Renal pelvis (tissue), 4 donors: Measurements from ENCODE around the gene HNRNPAB. TPM values are rescaled to one million over a fixed set of nuclear protein-coding genes. Genes with fewer than 3 reads are reported as not detected.

Experiments used
- DNase-seq: peaks from one replicate; pipeline ENCODE4 v3.0.0-alpha.2; 2013
- polyA plus RNA-seq, 3 donors: library from polyadenylated mRNA; unstranded; fragments of 120-200 nt; gene quantifications; one replicate each; pipeline ENCODE4 v1.2.1, GENCODE V29; 2013; ENCODE audit not compliant: insufficient read length in 3 of 3

HNRNPAB gene
- polyA plus RNA-seq, 3 donors = 139 to 169 (median 148) TPM

DNA sequence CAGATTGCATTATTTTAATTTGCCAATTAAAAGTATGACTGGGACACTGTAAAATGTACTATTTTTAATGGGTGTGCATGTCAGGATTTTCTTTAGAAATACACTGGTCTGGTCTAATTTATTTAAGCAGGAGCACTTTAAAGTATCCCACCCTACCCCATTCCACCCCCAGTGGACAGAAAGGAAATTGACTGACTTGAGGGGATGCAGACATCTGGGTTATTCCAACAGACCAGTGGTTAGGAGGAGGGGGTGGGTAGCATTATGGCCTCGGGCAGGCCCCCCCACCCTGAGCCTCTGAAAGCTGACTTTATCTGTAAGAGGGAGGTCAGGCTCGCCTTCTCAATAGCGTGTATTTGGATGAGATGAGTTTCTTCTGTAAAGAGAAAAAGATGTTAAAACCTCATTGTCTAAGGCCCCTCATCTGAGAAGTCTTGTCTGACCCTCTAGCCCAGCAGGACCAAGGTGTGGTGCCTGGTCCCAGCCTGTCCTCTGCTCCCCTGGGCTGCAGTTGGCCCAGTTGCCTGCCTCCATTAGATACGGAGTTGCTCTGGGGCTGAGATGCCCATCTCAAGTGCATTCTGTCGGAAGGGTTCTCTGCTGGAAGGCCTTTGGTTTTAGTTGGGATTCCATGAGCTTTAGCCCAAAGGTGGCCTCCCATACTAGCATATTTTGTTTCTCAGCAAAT is 4.4 kb downstream of the HNRNPAB start:
- DNase-seq = no peak

GRCh38 chr5:178209334-178210072 is 5.2 kb downstream of the HNRNPAB start:
- no peak for DNase-seq

DNA sequence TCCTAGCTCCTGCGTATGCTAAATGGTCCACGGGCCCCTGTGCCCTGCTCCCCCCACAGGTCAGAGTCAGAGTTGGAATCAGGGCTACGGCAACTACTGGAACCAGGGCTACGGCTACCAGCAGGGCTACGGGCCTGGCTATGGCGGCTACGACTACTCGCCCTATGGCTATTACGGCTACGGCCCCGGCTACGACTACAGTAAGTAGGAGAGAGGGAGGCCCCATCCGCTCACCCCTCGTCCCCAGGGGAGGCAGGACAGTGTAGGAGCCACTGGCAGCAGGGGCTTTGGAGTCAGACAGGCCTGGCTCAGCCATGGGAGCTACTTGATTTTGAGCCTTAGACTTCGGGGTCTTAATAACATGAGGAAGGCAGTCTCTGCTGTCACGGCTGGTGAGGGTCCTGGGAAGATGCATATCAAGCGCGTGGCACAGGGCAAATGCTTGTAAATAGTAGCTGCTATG is 5.8 kb downstream of the HNRNPAB start:
- no peak for DNase-seq

GRCh38 chr5:178210686-178211085 is 6.4 kb downstream of the HNRNPAB start:
- DNase-seq = no peak

DNA sequence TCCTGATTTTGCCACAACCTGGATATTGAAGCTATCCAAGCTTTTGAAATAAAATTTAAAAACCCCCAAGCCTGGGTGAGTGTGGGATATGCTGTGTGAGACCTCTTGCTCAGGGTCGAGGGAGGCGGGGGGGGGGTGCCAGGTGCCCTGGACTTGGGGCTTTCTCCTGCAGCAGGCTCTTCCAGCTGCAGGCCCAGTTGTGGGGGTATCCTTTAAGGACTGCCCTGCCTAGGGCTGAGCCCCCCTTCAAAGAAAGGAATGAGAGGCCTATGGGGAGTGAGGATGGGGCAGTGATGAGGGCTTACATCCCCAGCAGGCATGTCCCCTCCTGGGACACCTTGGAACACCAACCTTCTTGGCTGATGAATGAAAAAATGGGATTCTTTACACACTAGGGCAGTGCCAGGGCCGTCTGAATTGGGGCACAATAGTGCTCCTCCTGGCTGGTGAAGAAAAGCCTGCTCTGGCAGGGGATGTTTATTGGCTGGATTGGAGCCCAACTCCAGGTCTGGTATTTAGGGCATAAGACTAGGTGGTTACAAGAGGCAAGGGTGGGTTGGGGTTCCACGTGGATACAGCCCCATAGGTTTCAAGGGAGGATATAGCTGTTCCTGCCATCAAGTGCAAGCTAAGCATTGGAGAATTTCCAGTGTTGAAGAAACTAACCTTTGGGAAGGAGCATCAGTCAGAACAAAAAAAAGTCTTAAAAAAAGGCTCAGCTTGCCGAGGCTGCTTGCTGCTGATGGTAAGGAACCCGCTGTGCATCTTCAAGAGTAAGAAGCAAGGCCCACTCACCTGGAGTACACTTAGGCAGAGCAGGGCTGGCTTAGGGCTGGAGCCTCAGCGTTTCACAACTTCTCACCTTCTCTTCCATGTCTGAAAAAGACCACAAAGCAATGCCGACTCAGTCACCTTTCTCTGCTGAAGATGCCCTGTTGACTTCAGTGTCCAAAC is 7.0 kb downstream of the HNRNPAB start:
- no peak for DNase-seq

DNA sequence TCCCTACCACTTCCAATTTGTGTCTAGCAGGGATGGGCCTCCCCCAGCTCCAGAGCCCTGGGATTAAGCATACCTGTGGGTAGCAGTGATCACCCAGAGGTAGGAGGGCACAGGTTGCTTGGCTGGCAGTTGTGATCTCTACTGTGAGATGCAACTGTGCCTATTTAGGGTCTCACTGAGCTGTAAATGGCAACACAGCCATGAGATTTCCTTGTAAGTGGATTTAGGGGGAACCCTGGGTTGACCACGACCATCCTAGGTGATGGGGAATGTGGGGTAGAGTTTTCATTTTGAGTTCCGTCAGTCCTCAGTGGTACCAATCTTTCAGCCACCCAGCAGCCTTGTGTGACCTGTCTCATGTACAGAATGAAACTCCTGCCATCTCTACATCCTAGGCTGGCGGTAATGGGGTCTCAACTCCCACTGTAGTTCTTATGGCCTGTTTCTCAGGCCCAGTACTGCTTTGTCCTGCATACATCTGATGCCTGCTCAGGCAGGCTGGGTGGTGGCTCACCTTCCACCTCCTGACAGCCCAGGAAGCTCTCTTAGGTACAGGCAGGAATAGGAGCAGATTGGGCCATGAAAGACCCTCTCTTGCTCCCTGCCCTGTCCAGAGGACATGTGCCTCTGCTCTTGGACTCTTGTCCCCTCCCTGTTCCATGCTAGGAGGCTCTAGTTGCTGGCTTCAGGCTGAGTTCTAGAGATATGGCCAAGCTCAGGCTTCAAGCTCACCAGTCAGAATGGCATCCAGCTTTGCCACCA is 8.1 kb downstream of the HNRNPAB start:
- no peak for DNase-seq

GRCh38 chr5:178213003-178213461 is 8.7 kb downstream of the HNRNPAB start:
- no peak for DNase-seq

- no peak for DNase-seq
Measured at GRCh38 chr5:178213748-178214151, 9.4 kb downstream of the HNRNPAB start.

- DNase-seq = no peak
Measured at GRCh38 chr5:178214160-178214803, 9.9 kb downstream of the HNRNPAB start.

DNA sequence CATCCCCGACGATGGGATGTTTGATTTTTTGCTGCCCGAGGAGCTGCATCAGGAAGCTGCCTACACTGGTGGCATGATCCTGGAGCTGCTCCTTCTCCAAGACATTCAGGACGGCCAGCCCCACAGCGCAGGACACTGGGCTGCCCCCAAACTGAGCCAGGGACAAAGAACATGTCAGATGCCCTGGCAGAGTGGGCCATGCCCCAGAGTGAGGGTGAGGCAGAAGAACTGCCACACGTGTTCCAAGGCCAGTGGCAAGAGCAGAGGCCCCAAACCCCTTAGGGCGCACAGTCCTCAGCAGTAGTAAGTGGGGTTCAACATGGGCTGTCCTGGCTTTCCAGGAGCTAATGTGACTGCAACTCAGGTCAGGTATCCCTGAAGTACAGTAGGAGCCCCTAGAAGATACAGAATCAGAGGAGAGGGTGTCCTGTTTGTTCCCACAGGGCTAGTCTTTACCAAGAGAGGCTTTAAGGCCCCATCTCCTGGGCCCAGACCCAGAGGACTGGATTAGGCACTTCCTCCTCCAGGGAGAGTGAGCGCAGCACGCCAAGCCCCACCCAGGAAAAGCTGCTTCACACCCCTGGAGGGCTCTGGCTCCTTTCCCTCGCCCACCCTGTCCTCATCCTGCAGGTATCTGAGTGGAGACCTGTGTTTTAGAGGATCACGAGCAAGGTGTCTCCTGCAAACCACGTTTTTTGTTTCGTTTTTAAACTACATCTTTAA is 11.1 kb downstream of the HNRNPAB start:
- no peak for DNase-seq

DNA sequence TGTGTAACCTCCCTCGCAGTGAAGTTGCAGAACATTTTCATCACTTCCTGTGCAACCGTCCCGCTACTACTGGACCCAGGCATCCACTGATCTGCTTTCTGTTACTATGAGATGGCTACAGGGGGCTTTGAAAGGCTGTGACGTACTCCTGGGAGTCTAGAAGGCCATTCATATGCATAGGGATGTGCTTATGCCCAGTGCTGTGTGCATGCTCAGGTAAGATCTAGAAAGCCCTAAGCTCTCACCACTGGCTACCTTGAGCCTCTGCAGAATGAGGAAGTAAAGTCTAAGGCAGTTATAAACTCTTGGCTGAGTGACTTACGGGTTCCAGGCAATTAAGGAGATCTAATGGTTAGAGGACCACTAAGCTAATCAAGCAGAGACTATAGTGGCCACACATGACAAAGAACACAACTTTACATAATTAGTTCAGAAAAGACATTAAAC is 11.8 kb downstream of the HNRNPAB start:
- no peak for DNase-seq

GRCh38 chr5:178216779-178217178 is 12.4 kb downstream of the HNRNPAB start:
- no peak for DNase-seq

DNA sequence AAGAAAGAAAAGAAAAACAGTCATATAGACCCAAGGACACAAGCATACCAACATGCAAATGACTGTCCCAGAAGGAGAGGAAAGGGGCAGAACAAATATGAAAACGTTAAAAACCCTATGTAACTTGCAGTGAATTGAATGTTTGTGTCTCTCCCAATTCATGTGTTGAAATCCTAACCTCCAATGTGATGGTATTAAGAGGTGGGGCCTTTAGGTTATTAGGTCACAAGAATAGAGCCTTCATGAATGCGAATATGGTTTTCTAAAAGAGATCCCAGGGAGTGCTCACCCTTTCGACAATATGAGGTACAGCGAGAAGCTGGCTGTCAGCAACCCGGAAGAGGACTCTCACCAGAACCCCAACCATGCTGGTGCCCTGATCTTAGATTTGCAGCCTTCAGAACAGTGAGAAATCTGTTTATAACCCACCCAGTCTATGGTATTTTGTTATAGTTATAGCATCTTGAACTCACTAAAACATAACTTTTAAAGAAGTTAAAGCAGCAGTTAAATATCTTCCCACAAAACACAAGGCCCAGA is 14.0 kb downstream of the HNRNPAB start:
- no peak for DNase-seq

DNA sequence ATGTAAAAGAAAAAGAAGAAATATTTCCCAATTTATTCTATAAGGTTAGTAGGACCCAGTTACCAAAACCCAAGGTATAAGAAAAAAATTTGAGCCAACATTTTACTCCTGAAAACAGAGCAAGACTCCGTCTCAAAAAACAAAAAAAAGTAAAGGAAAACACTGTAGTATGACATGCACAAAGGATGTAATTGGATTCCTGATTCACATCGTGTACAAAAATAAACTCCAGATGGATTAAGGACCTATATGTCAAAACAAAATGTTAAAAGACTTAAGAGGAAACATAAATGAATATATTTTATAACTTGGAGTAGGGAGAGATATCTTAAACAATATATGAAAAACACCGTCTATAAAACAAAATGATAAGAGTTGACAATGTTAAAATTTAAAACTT is 14.5 kb downstream of the HNRNPAB start:
- no peak for DNase-seq

- DNase-seq = no peak
Measured at GRCh38 chr5:178221282-178221681, 16.9 kb downstream of the HNRNPAB start.

- DNase-seq = no peak
Measured at GRCh38 chr5:178221853-178222252, 17.5 kb downstream of the HNRNPAB start.

DNA sequence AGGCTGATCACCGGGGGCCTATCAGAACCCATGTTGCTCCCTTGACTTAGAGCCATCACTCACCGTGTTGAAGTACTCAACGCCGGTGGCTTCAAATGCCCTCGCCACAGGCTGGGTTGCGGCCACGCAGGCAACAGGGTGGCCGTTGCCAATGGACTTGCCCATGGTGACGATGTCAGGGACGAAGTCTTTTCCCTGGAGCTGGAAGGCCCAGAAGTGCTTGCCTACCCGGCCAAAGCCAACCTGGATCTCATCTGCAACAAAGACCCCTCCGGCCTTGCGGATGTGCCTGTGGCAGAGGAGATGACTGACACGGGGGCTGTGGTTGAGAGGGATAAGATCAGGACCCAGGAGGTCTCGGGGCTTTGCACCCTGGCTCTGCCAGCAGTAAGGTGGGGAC is 18.0 kb downstream of the HNRNPAB start:
- DNase-seq = no peak

DNA sequence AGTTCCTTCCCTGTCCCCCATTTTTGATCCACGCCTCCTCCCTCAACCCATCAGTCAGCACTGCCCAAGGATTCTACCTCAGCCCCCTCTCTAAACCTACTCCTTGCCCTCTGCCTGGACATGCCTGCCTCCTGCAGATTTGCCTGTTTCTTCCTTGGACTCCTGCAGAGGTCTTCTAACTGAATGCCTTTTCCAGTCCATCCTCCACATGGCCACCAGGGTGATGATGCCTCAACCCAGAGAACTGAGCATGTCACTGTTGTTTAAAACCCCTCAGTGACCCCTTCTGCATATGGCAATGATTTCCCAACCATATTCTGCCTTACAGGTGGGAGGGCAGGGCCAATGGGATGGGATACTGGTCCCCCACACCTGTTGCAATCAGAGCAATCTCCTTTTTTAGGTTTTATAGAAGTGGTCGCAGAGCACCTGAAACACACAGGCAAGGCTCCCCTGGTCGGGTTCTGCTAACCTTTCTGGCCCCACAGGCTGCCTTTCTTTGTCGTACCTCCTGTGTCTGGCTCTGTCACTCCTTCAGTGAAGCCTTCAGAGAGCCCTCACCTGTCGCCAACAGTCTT is 19.0 kb downstream of the HNRNPAB start:
- DNase-seq = no peak

- peak; percentile 46 for DNase-seq
Measured at GRCh38 chr5:178223828-178224335, 19.5 kb downstream of the HNRNPAB start.
